Progenitor cell of endocrine pancreas (in vitro differentiated cells): Measurements from ENCODE around the gene SETD1A. TPM values are rescaled to one million over a fixed set of nuclear protein-coding genes. Genes with fewer than 3 reads are reported as not detected.
A peak's percentile ranks its signal among the peaks of the same experiment; 100 is the strongest.

Experiments
- DNase-seq: peaks from one replicate; pipeline ENCODE4 v3.0.0; 2021; ENCODE audit warnings: low spot score; ENCODE audit not compliant: unreplicated experiment
- H3K27ac Mint-ChIP-seq: 2 replicates; pipeline ENCODE4 v1.8.0; 2021; ENCODE audit warnings: mild to moderate bottlenecking, moderate library complexity, mixed read lengths
- H3K27me3 Mint-ChIP-seq: 2 replicates; pipeline ENCODE4 v1.8.0; 2021; ENCODE audit warnings: mixed read lengths
- H3K36me3 Mint-ChIP-seq: 2 replicates; pipeline ENCODE4 v1.8.0; 2022; ENCODE audit warnings: mixed read lengths; ENCODE audit not compliant: insufficient read depth
- H3K4me1 Mint-ChIP-seq: 2 replicates; pipeline ENCODE4 v1.8.0; 2021; ENCODE audit warnings: low read depth, mixed read lengths
- H3K4me3 Mint-ChIP-seq: 2 replicates; pipeline ENCODE4 v1.8.0; 2021; ENCODE audit warnings: low read depth, mild to moderate bottlenecking, moderate library complexity, mixed read lengths
- H3K9me3 Mint-ChIP-seq: 2 replicates; pipeline ENCODE4 v1.8.0; 2021; ENCODE audit warnings: low read depth, mixed read lengths
- CTCF ChIP-seq: fragments of 200-600 bp; sonication (generic); IDR thresholded peaks from one replicate; pipeline ENCODE4 v1.5.0; 2021; ENCODE audit warnings: antibody characterized with exemption, mild to moderate bottlenecking; ENCODE audit not compliant: unreplicated experiment
- total RNA-seq: library from RNA; stranded (reverse); gene quantifications from 2 replicates; pipeline ENCODE4 v1.2.1, GENCODE V29; 2021

The SETD1A gene
- total RNA-seq, 1 donor from 2014 or later = 27.7 TPM

- no peak for TF ChIP-seq CTCF
- no peak for DNase-seq
- Mint-ChIP-seq H3K4me3 (peak overlapping the region; percentile 55), H3K4me1 (peaks cover 8% of the 10 kb centered on the region), H3K36me3 (peaks cover 2% of the 10 kb centered on the region), H3K9me3 (no peaks in the 10 kb centered on the region), H3K27me3 (no peaks in the 10 kb centered on the region), H3K27ac (peak overlapping the region; percentile 60)
These were observed 31.4 kb upstream of the SETD1A start for GRCh38 chr16:30925995-30926811.

- Mint-ChIP-seq H3K36me3 (peaks cover 2% of the 10 kb centered on the region), H3K4me3 (no peak overlapping the region), H3K27ac (no peak overlapping the region), H3K4me1 (peaks cover 8% of the 10 kb centered on the region), H3K9me3 (no peaks in the 10 kb centered on the region), H3K27me3 (no peaks in the 10 kb centered on the region)
- no peak for TF ChIP-seq CTCF
- DNase-seq = no peak
These were observed 30.4 kb upstream of the SETD1A start for GRCh38 chr16:30926937-30927788.

- Mint-ChIP-seq H3K4me1 (peaks cover 8% of the 10 kb centered on the region), H3K9me3 (no peaks in the 10 kb centered on the region), H3K27ac (no peak overlapping the region), H3K27me3 (no peaks in the 10 kb centered on the region), H3K4me3 (peak overlapping the region; percentile 24), H3K36me3 (peaks cover 5% of the 10 kb centered on the region)
- DNase-seq = peak; percentile 48
- no peak for TF ChIP-seq CTCF
These were observed 29.7 kb upstream of the SETD1A start for GRCh38 chr16:30927789-30928378.

GRCh38 chr16:30928390-30928789 lies 29.2 kb upstream of the SETD1A start:
- no peaks in the 10 kb centered on the region for H3K27me3 Mint-ChIP-seq
- H3K4me3 Mint-ChIP-seq = no peak overlapping the region
- H3K36me3 Mint-ChIP-seq = peaks cover 5% of the 10 kb centered on the region
- TF ChIP-seq CTCF = no peak
- DNase-seq = no peak
- no peak overlapping the region for H3K27ac Mint-ChIP-seq
- peaks cover 8% of the 10 kb centered on the region for H3K4me1 Mint-ChIP-seq
- H3K9me3 Mint-ChIP-seq = no peaks in the 10 kb centered on the region

GRCh38 chr16:30929167-30929566 lies 28.4 kb upstream of the SETD1A start:
- H3K4me3 Mint-ChIP-seq = no peak overlapping the region

More at GRCh38 chr16:30929167-30929566, 28.4 kb upstream of the SETD1A start:
- Mint-ChIP-seq H3K27me3 (no peaks in the 10 kb centered on the region), H3K27ac (no peak overlapping the region), H3K9me3 (no peaks in the 10 kb centered on the region), H3K36me3 (peaks cover 5% of the 10 kb centered on the region), H3K4me1 (peaks cover 8% of the 10 kb centered on the region)
- no peak for TF ChIP-seq CTCF
- no peak for DNase-seq
